ENCODE measurements around the gene GALNT8.

Gene GALNT8

DNA sequence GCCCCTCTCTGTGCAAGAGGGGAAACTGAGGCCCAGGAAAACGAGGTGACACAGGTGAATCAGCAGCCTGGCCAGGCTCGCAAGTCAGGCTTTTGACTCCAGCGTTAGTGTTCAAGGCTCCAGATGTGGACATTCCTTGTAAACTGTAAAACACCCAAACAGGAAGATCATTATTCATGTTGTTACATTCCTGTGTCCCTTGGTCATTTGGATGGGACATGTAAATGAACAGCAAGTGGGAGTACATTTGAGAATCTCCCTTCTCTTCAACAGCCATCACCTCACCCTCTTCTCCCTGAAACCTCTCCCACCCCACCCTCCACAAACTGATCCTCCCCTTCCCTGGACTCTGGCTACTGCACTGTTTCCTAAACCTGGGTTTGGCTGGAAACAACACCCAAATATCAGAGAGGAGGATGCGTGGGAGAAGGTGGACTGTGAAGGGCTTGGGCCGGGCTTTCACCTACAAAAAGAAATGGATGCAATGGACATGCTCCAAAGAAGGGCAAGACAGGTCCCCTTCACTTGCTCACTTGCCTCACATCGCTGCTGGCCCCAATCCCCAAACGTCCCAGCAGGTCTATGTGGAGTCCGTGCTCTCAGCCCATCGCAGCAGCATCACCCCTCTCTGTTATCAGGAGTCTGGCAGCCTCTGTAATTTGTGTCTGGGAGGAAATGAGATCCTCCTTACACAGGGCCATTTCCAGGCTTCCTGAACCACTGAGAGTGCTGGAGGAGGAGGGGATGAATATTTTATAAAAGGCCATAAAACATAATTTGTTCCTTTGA lies 76.7 kb downstream of the GALNT8 start:
- DNase-seq (ENCODE audit: low read depth): no peak

- DNase-seq (ENCODE audit: low read depth): no peak
These were observed 80.4 kb downstream of the GALNT8 start for GRCh38 chr12:4800555-4800954.

GRCh38 chr12:4802841-4803240 lies 82.6 kb downstream of the GALNT8 start:
- no peak for DNase-seq (ENCODE audit: low read depth)

DNA sequence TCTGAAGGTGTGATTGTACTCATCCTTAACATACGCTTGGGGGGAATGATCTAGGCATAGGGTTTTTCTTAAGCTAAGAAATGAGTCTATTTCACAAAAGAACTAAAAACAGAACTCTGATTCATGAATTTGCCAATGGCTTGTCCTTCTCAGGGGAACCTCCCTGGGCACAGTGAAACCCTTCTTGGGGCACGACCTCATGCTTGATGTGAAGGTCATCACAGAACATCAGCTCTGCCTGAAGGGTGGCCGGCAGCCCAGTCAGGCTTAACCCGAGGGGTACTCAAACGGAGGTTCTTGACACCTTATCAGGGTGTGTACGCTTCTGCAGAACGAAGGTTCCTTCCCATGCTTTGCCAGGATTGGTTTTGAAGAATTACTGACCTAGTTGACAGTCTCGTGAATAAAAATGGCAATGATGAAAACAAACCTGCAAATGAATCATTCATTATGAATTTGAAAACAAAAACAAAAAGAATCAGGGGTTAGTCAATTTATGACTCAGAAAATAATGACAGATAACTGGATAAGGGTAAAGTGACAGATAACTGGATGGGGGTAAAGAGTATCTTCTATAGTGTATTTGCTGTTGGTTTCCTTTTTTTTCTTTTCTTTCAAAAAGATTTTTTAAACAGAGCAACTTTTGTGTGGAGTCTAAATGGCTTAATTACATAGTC lies 86.4 kb downstream of the GALNT8 start:
- DNase-seq (ENCODE audit: low read depth): no peak

DNA sequence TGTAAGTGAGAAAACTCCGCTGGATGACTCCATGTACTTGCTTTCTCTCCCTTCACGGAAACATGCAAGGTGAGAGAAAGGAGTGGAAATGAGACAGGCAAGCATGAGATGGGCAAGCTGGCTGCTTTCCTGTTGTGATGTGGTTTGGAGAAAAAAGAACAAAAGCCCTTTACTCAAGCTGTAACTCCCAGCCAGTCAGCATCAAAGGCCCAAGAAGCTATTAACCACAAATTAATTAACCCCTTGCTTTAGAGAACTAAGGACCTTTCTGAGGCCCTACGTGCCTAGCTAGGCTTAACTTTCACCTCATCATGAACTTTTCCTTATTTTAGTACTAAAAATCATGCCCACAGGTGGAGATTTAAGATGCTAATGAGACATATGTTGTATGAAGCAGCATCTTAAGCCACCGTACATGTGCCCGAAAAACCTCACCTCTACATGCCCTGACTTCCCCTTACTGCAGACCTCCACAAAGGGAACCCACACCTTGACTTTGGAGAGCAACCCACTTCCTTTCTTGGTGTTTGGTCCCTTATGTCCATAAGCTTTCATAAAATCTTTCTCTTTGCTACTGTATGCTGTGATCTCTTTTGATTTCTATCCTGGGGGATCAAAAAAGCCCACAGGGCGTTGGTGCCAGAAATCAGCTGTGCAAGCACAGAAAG lies 87.0 kb downstream of the GALNT8 start:
- peak; percentile 16 for DNase-seq (ENCODE audit: low read depth)

DNA sequence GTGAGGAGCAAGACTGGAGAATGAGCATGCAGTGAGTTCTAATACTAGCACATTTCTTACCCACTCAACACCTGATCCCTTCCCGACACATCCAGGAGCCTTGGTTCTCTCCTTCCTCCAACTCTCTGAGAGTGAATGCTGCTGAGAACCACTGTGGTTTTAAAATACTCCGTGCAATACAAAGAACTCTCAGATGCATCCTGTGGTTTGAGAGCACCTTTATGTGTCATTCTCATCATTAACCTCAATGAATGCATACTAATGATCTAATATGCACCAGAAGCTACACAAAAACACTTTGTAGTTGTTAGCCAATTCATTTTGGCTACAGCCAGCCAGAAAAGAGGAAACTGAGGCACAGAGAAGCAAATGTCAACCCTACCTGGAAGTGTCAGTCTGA lies 87.6 kb downstream of the GALNT8 start:
- DNase-seq (ENCODE audit: low read depth): no peak

DNA sequence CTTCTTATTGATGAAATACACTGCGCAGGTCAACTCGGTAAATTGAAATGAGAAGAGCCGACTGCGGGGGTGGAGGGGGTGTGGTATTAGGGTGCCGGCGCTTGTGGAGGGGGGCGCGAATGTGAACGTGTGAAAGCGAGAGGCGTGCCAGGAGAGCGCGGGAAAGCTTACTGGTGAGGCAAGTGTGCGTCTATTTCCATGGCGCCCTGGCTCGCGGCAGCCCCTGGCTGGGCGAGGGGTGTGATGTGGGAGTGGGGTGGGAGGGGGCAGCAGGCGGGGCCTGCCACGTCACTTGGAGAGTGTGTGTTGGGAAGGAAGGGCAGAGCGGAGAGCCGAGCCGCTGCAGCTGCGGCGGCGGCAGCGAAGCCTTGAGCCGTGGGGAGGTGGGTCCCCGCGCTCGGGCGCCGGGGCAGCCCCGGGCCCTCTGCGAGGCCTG lies 88.8 kb downstream of the GALNT8 start:
- peak; percentile 30 for DNase-seq (ENCODE audit: low read depth)

DNA sequence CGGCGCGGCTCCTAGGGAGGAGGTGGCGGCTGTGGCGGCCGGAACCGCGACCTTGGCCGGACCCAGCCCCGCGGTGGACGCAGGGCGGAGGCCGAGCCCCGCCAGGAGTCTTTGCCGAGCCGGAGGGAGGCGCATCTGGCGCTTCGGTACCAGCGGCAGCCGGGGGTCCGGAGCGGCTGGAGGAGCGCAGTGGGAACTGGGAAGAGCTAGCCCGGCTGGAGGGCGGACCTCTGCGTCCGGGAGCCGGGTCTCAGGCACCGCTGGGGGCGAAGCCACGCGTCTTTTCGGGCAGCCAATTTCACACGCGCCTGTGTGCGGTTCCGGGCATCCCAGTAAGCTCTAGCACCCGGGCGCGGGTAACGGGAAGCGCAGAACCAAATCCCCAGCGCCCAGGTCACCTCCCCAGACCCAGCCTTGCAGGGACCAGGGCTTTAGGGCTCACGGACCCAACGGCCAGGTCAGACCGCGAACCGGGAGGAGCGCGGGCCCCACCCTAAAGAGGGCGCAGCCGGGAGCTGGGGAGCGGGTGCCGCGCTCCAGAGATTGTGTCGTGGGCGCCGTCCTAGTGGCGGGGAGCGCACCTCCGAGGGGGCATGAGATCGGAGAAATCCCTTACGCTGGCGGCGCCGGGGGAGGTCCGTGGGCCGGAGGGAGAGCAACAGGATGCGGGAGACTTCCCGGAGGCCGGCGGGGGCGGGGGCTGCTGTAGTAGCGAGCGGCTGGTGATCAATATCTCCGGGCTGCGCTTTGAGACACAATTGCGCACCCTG lies 89.4 kb downstream of the GALNT8 start:
- no peak for DNase-seq (ENCODE audit: low read depth)

GRCh38 chr12:4810219-4810671 lies 90.0 kb downstream of the GALNT8 start:
- no peak for DNase-seq (ENCODE audit: low read depth)

DNA sequence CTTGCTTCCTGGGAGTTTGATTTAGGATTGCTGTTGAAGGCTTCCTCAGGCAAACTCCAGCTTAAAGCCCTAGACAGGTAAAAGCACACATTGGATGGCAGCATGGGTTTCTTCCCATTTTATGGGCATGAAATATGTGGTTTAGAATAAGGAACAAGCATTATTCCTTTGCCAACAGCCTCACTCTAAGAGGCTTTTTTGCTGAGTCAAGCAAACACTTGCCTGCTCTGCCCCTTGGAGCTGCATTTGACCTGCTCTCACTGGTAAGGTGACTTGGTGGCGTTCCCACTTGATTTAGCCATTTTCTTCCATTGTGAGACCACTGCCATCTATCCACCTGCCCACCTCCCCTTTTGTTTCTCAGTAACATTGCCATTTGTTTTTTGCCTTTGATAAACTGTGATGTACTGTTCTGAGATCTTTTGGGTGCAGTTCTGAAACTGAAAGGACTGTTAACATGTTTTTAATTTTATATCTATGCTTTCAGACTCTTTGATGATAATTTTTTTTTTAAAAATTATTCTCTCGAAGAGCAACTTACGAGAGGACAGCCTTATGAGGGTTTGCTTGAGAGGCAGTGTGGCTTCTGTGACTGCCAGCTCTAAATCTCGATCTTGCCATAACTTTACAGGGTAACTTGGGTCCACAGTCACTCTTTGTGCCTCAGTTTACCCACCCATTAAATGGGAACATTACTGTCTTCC lies 92.6 kb downstream of the GALNT8 start:
- DNase-seq (ENCODE audit: low read depth): no peak

- no peak for DNase-seq (ENCODE audit: low read depth)
These were observed 93.5 kb downstream of the GALNT8 start for GRCh38 chr12:4813741-4814140.

DNA sequence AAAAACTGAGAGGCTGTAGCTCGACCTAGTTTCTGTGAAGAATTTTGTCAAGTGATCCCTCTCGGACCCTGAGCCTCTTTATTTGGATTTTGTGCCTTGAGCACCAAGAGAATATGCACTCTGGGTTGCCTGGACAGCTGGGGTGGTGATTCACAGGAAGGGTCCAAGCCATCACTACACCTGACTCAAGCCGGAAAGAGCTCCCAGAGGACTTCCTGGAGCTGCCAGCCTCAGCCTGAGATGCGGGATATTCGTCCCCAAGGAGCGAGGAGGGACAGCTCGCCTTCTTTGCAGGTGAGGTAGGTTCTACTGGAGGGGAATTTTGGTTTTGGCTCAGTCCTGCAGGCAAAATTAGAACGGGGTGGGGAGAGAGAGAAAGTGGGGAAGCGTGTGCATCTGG lies 94.3 kb downstream of the GALNT8 start:
- no peak for DNase-seq (ENCODE audit: low read depth)

GRCh38 chr12:4816744-4817525 lies 96.7 kb downstream of the GALNT8 start:
- no peak for DNase-seq (ENCODE audit: low read depth)

- no peak for DNase-seq (ENCODE audit: low read depth)
These were observed 97.7 kb downstream of the GALNT8 start for GRCh38 chr12:4817880-4818279.

- no peak for DNase-seq (ENCODE audit: low read depth)
These were observed 99.5 kb downstream of the GALNT8 start for GRCh38 chr12:4819654-4820053.

DNA sequence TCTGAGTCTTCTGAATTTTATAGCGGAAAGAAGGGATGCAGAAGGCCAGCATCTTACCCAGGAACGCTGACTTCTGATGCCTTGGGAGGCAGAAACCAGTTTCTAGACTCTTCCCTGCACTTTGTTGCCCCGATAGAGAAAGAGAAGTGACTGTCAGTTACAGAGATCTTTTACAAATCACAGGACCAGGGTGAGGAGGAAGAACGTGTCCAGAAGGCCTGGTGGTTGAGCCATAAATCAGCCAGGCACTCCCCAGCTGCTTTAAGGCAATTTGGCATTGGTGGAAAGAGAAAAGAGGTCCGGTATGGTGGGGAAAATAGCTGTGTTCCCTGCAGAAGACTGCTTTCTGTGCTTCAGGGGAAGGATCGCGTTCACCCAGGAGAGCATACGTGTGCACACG lies 100.8 kb downstream of the GALNT8 start:
- no peak for DNase-seq (ENCODE audit: low read depth)
